H1 (cell line): ENCODE data around the gene DAPK1. TPM values are rescaled to one million over a fixed set of nuclear protein-coding genes. Genes with fewer than 3 reads are reported as not detected.

Experiments used
- CTCF ChIA-PET: fragments of 300-600 bp; sonication (Branson Sonifier 250); formaldehyde crosslinking; loops from one replicate; lab custom pipeline; 2021; ENCODE audit not compliant: partially characterized antibody; lab: Charles Lee
- POLR2A ChIA-PET: fragments of 300-600 bp; sonication (Branson Sonifier 250); formaldehyde crosslinking; loops from one replicate; lab custom pipeline; 2021; ENCODE audit warnings: inconsistent platforms; ENCODE audit not compliant: partially characterized antibody; lab: Charles Lee
- DNase-seq, 2 experiments: peaks; one replicate each; pipeline versions ENCODE4 v3.0.0 to v3.0.0-alpha.2; 2010 to 2022; ENCODE audit warnings: low spot score in 2 of 2, low read depth in 1 of 2, mixed read lengths in 1 of 2
- FAIRE-seq: peaks from 2 replicates; lab custom pipeline; 2011; peaks lifted over from hg19 to GRCh38; lab: Jason Lieb, UNC
- H2AFZ ChIP-seq: 2 replicates; pipeline ENCODE4 v1.8.1; 2012; ENCODE audit warnings: low read length, inconsistent platforms
- H2AK5ac ChIP-seq: 2 replicates; pipeline ENCODE4 v1.6.1; 2013; ENCODE audit warnings: low read depth, low read length
- H2BK120ac ChIP-seq: replicated peaks from 2 replicates; pipeline ENCODE3; 2013; ENCODE audit warnings: low read depth, low read length, inconsistent platforms
- H2BK12ac ChIP-seq: 2 replicates; pipeline ENCODE4 v1.6.1; 2013; ENCODE audit warnings: low read depth, low read length
- H2BK15ac ChIP-seq: 2 replicates; pipeline ENCODE4 v1.6.1; 2013; ENCODE audit warnings: low read length
- H2BK20ac ChIP-seq: 2 replicates; pipeline ENCODE4 v1.6.1; 2013; ENCODE audit warnings: low read length
- H2BK5ac ChIP-seq: 2 replicates; pipeline ENCODE4 v1.6.1; 2013; ENCODE audit warnings: low read depth, low read length
- H3K14ac ChIP-seq: 2 replicates; pipeline ENCODE4 v1.6.1; 2013; ENCODE audit warnings: inconsistent platforms; ENCODE audit not compliant: insufficient read length
- H3K18ac ChIP-seq: 2 replicates; pipeline ENCODE4 v1.6.1; 2013; ENCODE audit warnings: low read length; ENCODE audit errors: extremely low read depth
- H3K23ac ChIP-seq: 2 replicates; pipeline ENCODE4 v1.6.1; 2013; ENCODE audit warnings: inconsistent platforms; ENCODE audit not compliant: insufficient read length
- H3K23me2 ChIP-seq: 2 replicates; pipeline ENCODE4 v1.6.1; 2013; ENCODE audit warnings: low read depth, low read length
- H3K27ac ChIP-seq: 2 replicates; pipeline ENCODE4 v1.6.1; 2011; ENCODE audit warnings: low read depth, low read length, inconsistent platforms
- H3K27me3 ChIP-seq, 4 experiments: replicated peaks in 1 of 4; 1 replicate in 1 of 4; 2 replicates in 3 of 4; pipeline versions ENCODE4 v1.6.1 to v1.8.1; 2011 to 2013; ENCODE audit warnings: low read length in 3 of 4, mild to moderate bottlenecking in 3 of 4, inconsistent platforms in 2 of 4, mixed read lengths in 2 of 4, moderate library complexity in 1 of 4; ENCODE audit not compliant: control insufficient read depth in 3 of 4, insufficient read depth in 3 of 4; ENCODE audit errors: extremely low read depth in 1 of 4
- H3K36me3 ChIP-seq, 4 experiments: 2 replicates each; pipeline versions ENCODE4 v1.6.1 to v1.8.1; 2011 to 2013; ENCODE audit warnings: mild to moderate bottlenecking in 4 of 4, low read length in 3 of 4, moderate library complexity in 2 of 4, control low read depth in 1 of 4, inconsistent platforms in 1 of 4; ENCODE audit not compliant: insufficient read depth in 4 of 4, control insufficient read depth in 2 of 4
- H3K4ac ChIP-seq: replicated peaks from 2 replicates; pipeline ENCODE3; 2013; ENCODE audit warnings: low read length, low read depth, mixed read lengths, inconsistent platforms; ENCODE audit not compliant: insufficient read length
- H3K4me1 ChIP-seq, 4 experiments: replicated peaks in 1 of 4; 1 replicate in 1 of 4; 2 replicates in 3 of 4; pipeline versions ENCODE4 v1.6.1 to v1.8.1; 2011 to 2013; ENCODE audit warnings: low read length in 3 of 4, inconsistent platforms in 2 of 4, mixed read lengths in 1 of 4; ENCODE audit not compliant: insufficient read depth in 4 of 4, control insufficient read depth in 3 of 4
- H3K4me2 ChIP-seq, 2 experiments: 2 replicates each; pipeline versions ENCODE4 v1.6.1 to v1.8.1; 2011 to 2013; ENCODE audit warnings: low read depth in 2 of 2, low read length in 2 of 2, control low read depth in 1 of 2, inconsistent platforms in 1 of 2, mild to moderate bottlenecking in 1 of 2; ENCODE audit not compliant: insufficient read depth in 1 of 2
- H3K4me3 ChIP-seq, 4 experiments: fragments of 200-600, 300-600 bp in 1 of 4; sonication (generic), shearing (Covaris generic), sonication (Bioruptor Twin) in 1 of 4; 2 replicates each; pipeline versions ENCODE4 v1.5.1 to v1.8.1; 2011 to 2016; ENCODE audit warnings: low read length in 4 of 4, low read depth in 3 of 4, control low read depth in 2 of 4, inconsistent platforms in 2 of 4, mild to moderate bottlenecking in 2 of 4, mixed read lengths in 1 of 4, moderate library complexity in 1 of 4; ENCODE audit not compliant: insufficient read depth in 2 of 4; ENCODE audit errors: extremely low read depth in 1 of 4
- H3K56ac ChIP-seq: replicated peaks from 2 replicates; pipeline ENCODE3; 2013; ENCODE audit warnings: low read depth, mild to moderate bottlenecking, mixed read lengths, low read length, inconsistent platforms; ENCODE audit not compliant: insufficient read length
- H3K79me1 ChIP-seq: 2 replicates; pipeline ENCODE4 v1.6.1; 2013; ENCODE audit warnings: low read depth, low read length, control low read depth
- H3K79me2 ChIP-seq, 2 experiments: 2 replicates each; pipeline versions ENCODE4 v1.6.1 to v1.8.1; 2012 to 2013; ENCODE audit warnings: low read length in 2 of 2, mild to moderate bottlenecking in 2 of 2, inconsistent platforms in 1 of 2; ENCODE audit not compliant: insufficient read depth in 2 of 2, control insufficient read depth in 1 of 2
- H3K9ac ChIP-seq, 4 experiments: replicated peaks in 1 of 4; 1 replicate in 1 of 4; 2 replicates in 3 of 4; pipeline versions ENCODE4 v1.6.1 to v1.8.1; 2011 to 2013; ENCODE audit warnings: low read depth in 3 of 4, low read length in 3 of 4, control low read depth in 2 of 4, mild to moderate bottlenecking in 2 of 4, moderate library complexity in 2 of 4, inconsistent platforms in 1 of 4; ENCODE audit errors: extremely low read depth in 1 of 4
- H3K9me3 ChIP-seq, 2 experiments: 2 replicates each; pipeline versions ENCODE4 v1.6.1 to v1.8.1; 2012 to 2013; ENCODE audit warnings: mild to moderate bottlenecking in 2 of 2, moderate library complexity in 2 of 2, control low read depth in 1 of 2, inconsistent platforms in 1 of 2, low read depth in 1 of 2, low read length in 1 of 2, mixed read lengths in 1 of 2; ENCODE audit not compliant: insufficient read depth in 2 of 2
- H4K20me1 ChIP-seq, 2 experiments: replicated peaks in 1 of 2; 2 replicates each; pipeline versions ENCODE3 to v1.8.1; 2011 to 2013; ENCODE audit warnings: inconsistent platforms in 2 of 2, low read length in 2 of 2, mild to moderate bottlenecking in 1 of 2; ENCODE audit not compliant: insufficient read depth in 2 of 2, control insufficient read depth in 1 of 2
- H4K5ac ChIP-seq: 2 replicates; pipeline ENCODE4 v1.6.1; 2013; ENCODE audit warnings: low read length, low read depth, mixed read lengths, inconsistent platforms; ENCODE audit not compliant: insufficient read length
- H4K8ac ChIP-seq: 2 replicates; pipeline ENCODE4 v1.8.0; 2013; ENCODE audit warnings: mild to moderate bottlenecking, moderate library complexity, low read length, inconsistent platforms; ENCODE audit not compliant: insufficient read depth; ENCODE audit errors: extremely low read depth
- H4K91ac ChIP-seq: replicated peaks from 2 replicates; pipeline ENCODE3; 2013; ENCODE audit warnings: low read length, mixed read lengths, inconsistent platforms; ENCODE audit not compliant: insufficient read length
- BCL11A ChIP-seq, 2 experiments: IDR thresholded peaks; one replicate each; pipeline ENCODE4 v1.6.1; 2011; ENCODE audit warnings: low read depth in 2 of 2, low read length in 2 of 2, mild to moderate bottlenecking in 2 of 2
- EGR1 ChIP-seq: IDR thresholded peaks from 2 replicates; pipeline ENCODE4 v1.6.1; 2011; ENCODE audit warnings: low read depth, low read length, borderline replicate concordance
- EP300 ChIP-seq, 2 experiments: IDR thresholded peaks; 1 replicate in 1 of 2; 2 replicates in 1 of 2; pipeline ENCODE4 v1.6.1; 2011 to 2012; ENCODE audit warnings: low read depth in 2 of 2, low read length in 2 of 2, mild to moderate bottlenecking in 2 of 2, borderline replicate concordance in 1 of 2, inconsistent platforms in 1 of 2, moderate library complexity in 1 of 2
- GABPA ChIP-seq: IDR thresholded peaks from 2 replicates; pipeline ENCODE4 v1.6.1; 2011; ENCODE audit warnings: mild to moderate bottlenecking, low read length, moderate library complexity, borderline replicate concordance; ENCODE audit not compliant: insufficient read depth
- PHF8 ChIP-seq: fragments of 200-600 bp; sonication (generic); conservative IDR thresholded peaks from 2 replicates; pipeline ENCODE4 v1.7.1; 2012; ENCODE audit warnings: low read depth, mild to moderate bottlenecking, inconsistent platforms, low read length, moderate library complexity
- SIX5 ChIP-seq: IDR thresholded peaks from 2 replicates; pipeline ENCODE4 v1.6.1; 2011; ENCODE audit warnings: mild to moderate bottlenecking, low read depth, low read length
- TEAD4 ChIP-seq: IDR thresholded peaks from 2 replicates; pipeline ENCODE4 v1.6.1; 2012; ENCODE audit warnings: low read depth, low read length, inconsistent platforms, mixed read lengths
- WGBS, 2 experiments: shearing (Covaris generic) in 1 of 2; methylation state at CpG; one replicate each; pipeline versions ENCODE4 v1.1.6 to v1.1.7; 2013 to 2015; ENCODE audit warnings: low lambda C conversion rate in 2 of 2, mixed read lengths in 2 of 2, inconsistent platforms in 1 of 2, low coverage in 1 of 2, missing lambda C conversion rate in 1 of 2; ENCODE audit not compliant: insufficient replicate concordance in 2 of 2, insufficient coverage in 1 of 2, insufficient read length in 1 of 2; ENCODE audit errors: extremely low coverage in 1 of 2, missing lambda C conversion rate in 1 of 2; 5-methylcytosine and 5-hydroxymethylcytosine counted together
- polyA plus RNA-seq, 7 experiments: library from polyadenylated mRNA; depleted of rRNA in 3 of 7; stranded (reverse) in 5 of 7; unstranded in 2 of 7; fragments of >200 nt in 5 of 7; fragments of 200-250 nt in 2 of 7; gene quantifications; 1 replicate in 5 of 7; 2 replicates in 1 of 7; 4 replicates in 1 of 7; pipeline versions ENCODE4 v1.2.1 to v1.2.3, GENCODE V29; 2011 to 2013; ENCODE audit warnings: missing spikeins in 2 of 7, mixed read lengths in 2 of 7
- total RNA-seq: library from RNA; stranded (reverse); fragmentation: NEBNext Ultra II Directional; extraction: Animal tissue kit (Norgen Biotek cat#: 25700); gene quantifications from 2 replicates; pipeline ENCODE4 v1.2.1, GENCODE V29; 2021
- TF ChIP-seq, protein P1 (sequence below): IDR thresholded peaks from 2 replicates; pipeline ENCODE4 v1.6.1; 2011; ENCODE audit warnings: low read length, improper control_type of control experiment
- TF ChIP-seq, protein P2 (sequence below): IDR thresholded peaks from 2 replicates; pipeline ENCODE4 v1.6.1; 2012; ENCODE audit warnings: low read length, inconsistent platforms

Gene DAPK1
- total and polyA plus RNA-seq, 2 of the 8 experiments (the other 6 are each of a cell fraction or from before 2014, with no cell fraction given) = 62.4 to 131 TPM

DNA sequence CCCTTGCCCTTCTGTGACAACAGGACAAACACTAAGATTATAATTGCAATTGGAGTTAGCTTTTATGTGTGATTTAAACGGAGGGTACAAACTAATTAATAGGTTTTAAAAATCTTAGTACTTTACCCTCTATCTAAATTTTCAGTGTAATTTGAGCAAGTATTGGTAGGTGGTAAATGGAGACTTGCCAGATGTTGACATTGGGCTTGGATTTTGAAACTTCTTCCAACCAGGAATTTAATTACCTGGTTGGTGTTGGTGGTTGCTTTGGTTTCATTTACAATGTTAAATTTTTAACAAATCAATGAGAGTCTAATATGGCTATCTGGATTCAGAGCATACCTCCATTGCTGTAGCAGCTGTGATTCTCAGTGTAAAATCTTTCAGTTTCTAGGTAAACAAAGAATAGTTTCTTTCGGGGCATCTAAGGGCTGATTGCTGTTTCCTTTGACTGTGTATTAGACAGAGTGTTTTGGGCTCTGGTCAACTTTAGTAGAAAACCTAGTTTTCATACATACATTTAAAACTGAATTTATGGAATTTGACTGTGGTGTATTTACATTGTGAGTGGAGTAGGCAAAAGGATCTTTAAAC is 1.9 kb downstream of the DAPK1 start:
- 60% methylated on average over 2 of the region's 2 CpGs; no CpG with 5 or more reads in 1 of the 2 experiments for WGBS, 2 experiments
- Histone ChIP-seq H4K20me1 (peaks cover 10 to 12% of the 10 kb centered on the region in 2 experiments), H2BK5ac (no peak overlapping the region), H2AFZ (no peak overlapping the region), H3K27me3 (no peaks in the 10 kb centered on the region), H3K36me3 (peaks cover 0 to 27% (median 7%) of the 10 kb centered on the region in 4 experiments; a peak in 6 of 8 replicates), H3K4me1 (peaks cover 0 to 2% (median 0%) of the 10 kb centered on the region in 4 experiments; a peak in 1 of 7 replicates), H4K5ac (no peak overlapping the region), H2BK120ac (no peak overlapping the region), H3K27ac (no peak overlapping the region), H3K9me3 (no peaks in the 10 kb centered on the region), H4K91ac (no peak overlapping the region), H2BK12ac (no peak overlapping the region), H4K8ac (no peak overlapping the region), H3K56ac (no peak overlapping the region), H2BK20ac (no peak overlapping the region), H3K79me2 (peaks cover 9 to 69% of the 10 kb centered on the region in 2 experiments), H3K23ac (no peak overlapping the region), H3K4ac (no peak overlapping the region), H3K4me3 (peak overlapping the region; percentile 65 to 83 (median 76)), H3K23me2 (peaks cover 15% of the 10 kb centered on the region), H2BK15ac (no peak overlapping the region), H2AK5ac (no peak overlapping the region), H3K9ac (peak overlapping the region in 1 of 4 experiments; percentile 72; a peak in 1 of 7 replicates), H3K79me1 (peaks cover 11% of the 10 kb centered on the region), H3K4me2 (peak overlapping the region; percentile 84 to 97), H3K14ac (no peak overlapping the region), H3K18ac (no peak overlapping the region)
- no peak for DNase-seq
- ChIA-PET POLR2A (interaction anchor here (1.1 to 2.9 kb wide), 6 partner anchors 10 to 161 kb away, joined by 3 to 18 read pairs (median 8); no protein-coding TSS in a partner anchor), CTCF (interaction anchor here (1.1 to 2.0 kb wide), 4 partner anchors 12 to 159 kb away, joined by 4 to 6 read pairs (median 5); no protein-coding TSS in a partner anchor)
- no peak for FAIRE-seq
- TF ChIP-seq EGR1 (no peak), PHF8 (no peak), TEAD4 (no peak), EP300 (IDR thresholded peaks at IDR 0.05; ENCODE audit: borderline replicate concordance in 1 of 2, low read depth in 2 of 2, low read length in 2 of 2) (no peak), GABPA (no peak), BCL11A (IDR thresholded peaks at IDR 0.05; ENCODE audit: low read depth in 2 of 2, low read length in 2 of 2) (no peak), SIX5 (no peak)
- TF ChIP-seq, protein P1, sequence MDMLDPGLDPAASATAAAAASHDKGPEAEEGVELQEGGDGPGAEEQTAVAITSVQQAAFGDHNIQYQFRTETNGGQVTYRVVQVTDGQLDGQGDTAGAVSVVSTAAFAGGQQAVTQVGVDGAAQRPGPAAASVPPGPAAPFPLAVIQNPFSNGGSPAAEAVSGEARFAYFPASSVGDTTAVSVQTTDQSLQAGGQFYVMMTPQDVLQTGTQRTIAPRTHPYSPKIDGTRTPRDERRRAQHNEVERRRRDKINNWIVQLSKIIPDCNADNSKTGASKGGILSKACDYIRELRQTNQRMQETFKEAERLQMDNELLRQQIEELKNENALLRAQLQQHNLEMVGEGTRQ = no peak
- TF ChIP-seq, protein P2, sequence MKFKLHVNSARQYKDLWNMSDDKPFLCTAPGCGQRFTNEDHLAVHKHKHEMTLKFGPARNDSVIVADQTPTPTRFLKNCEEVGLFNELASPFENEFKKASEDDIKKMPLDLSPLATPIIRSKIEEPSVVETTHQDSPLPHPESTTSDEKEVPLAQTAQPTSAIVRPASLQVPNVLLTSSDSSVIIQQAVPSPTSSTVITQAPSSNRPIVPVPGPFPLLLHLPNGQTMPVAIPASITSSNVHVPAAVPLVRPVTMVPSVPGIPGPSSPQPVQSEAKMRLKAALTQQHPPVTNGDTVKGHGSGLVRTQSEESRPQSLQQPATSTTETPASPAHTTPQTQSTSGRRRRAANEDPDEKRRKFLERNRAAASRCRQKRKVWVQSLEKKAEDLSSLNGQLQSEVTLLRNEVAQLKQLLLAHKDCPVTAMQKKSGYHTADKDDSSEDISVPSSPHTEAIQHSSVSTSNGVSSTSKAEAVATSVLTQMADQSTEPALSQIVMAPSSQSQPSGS = no peak
